SK-N-SH treated with all-trans-retinoic acid at 6 μM for 48 hours (cell line): ENCODE data around the gene EXOC4.

Experiments used
- ATAC-seq: fragments of 200-7000 bp; cut with Tn5 transposase; 3 replicates; pipeline ENCODE4 v1.9.1; 2020; ENCODE audit warnings: mild to moderate bottlenecking, moderate library complexity
- ARNTL ChIP-seq: fragments of 450-650 bp; formaldehyde crosslinking; IDR thresholded peaks from 2 replicates; pipeline ENCODE4 v1.5.0; 2020; ENCODE audit warnings: low read depth, mild to moderate bottlenecking, moderate library complexity, borderline replicate concordance
- BACH2 ChIP-seq: fragments of 250-450 bp; sonication (Bioruptor Pico); IDR thresholded peaks from 2 replicates; pipeline ENCODE4 v1.9.0; 2021; ENCODE audit warnings: mild to moderate bottlenecking, borderline replicate concordance
- CSDC2 ChIP-seq: fragments of 250-450 bp; sonication (Bioruptor Pico); IDR thresholded peaks from 2 replicates; pipeline ENCODE4 v1.5.0; 2020; ENCODE audit warnings: mild to moderate bottlenecking, moderate library complexity
- ESRRG ChIP-seq: fragments of 250-450 bp; sonication (Bioruptor Pico); IDR thresholded peaks from 2 replicates; pipeline ENCODE4 v1.6.1; 2021; ENCODE audit warnings: mild to moderate bottlenecking
- GLIS3 ChIP-seq: fragments of 250-450 bp; sonication (Bioruptor Pico); IDR thresholded peaks from 2 replicates; pipeline ENCODE4 v1.5.0; 2020; ENCODE audit warnings: mild to moderate bottlenecking, moderate library complexity
- OSR1 ChIP-seq: fragments of 250-450 bp; sonication (Bioruptor Pico); IDR thresholded peaks from 2 replicates; pipeline ENCODE4 v1.8.0; 2022; ENCODE audit warnings: moderate library complexity, mild to moderate bottlenecking, inconsistent platforms
- PPARA ChIP-seq: fragments of 250-450 bp; sonication (Bioruptor Pico); IDR thresholded peaks from 2 replicates; pipeline ENCODE4 v1.5.0; 2020; ENCODE audit warnings: mild to moderate bottlenecking, borderline replicate concordance
- RARB ChIP-seq: fragments of 250-450 bp; sonication (Bioruptor Pico); IDR thresholded peaks from 2 replicates; pipeline ENCODE4 v1.8.0; 2021; ENCODE audit warnings: mild to moderate bottlenecking, moderate library complexity
- SNAI2 ChIP-seq: fragments of 250-450 bp; sonication (Bioruptor Pico); IDR thresholded peaks from 2 replicates; pipeline ENCODE4 v1.5.0; 2020; ENCODE audit warnings: mild to moderate bottlenecking, moderate library complexity
- TCF4 ChIP-seq: fragments of 250-450 bp; sonication (Bioruptor Pico); IDR thresholded peaks from 2 replicates; pipeline ENCODE4 v1.8.0; 2021; ENCODE audit warnings: mild to moderate bottlenecking, moderate library complexity, borderline replicate concordance
- TOX ChIP-seq: fragments of 250-450 bp; sonication (Bioruptor Pico); IDR thresholded peaks from 2 replicates; pipeline ENCODE4 v1.8.0; 2021; ENCODE audit warnings: mild to moderate bottlenecking, moderate library complexity, borderline replicate concordance
- ZC3H10 ChIP-seq: fragments of 250-450 bp; sonication (Bioruptor Pico); IDR thresholded peaks from 2 replicates; pipeline ENCODE4 v1.5.1; 2021; ENCODE audit warnings: mild to moderate bottlenecking, moderate library complexity
- ZFP3 ChIP-seq: fragments of 250-450 bp; sonication (Bioruptor Pico); IDR thresholded peaks from 2 replicates; pipeline ENCODE4 v1.5.0; 2020; ENCODE audit warnings: mild to moderate bottlenecking, moderate library complexity
- ZFP30 ChIP-seq: fragments of 450-650 bp; formaldehyde crosslinking; IDR thresholded peaks from 2 replicates; pipeline ENCODE4 v1.5.0; 2022; ENCODE audit warnings: mild to moderate bottlenecking, moderate library complexity
- ZNF565 ChIP-seq: fragments of 450-650 bp; formaldehyde crosslinking; conservative IDR thresholded peaks from 2 replicates; pipeline ENCODE4 v1.5.0; 2020; ENCODE audit warnings: low read depth, mild to moderate bottlenecking, moderate library complexity
- ZNF70 ChIP-seq: fragments of 450-650 bp; formaldehyde crosslinking; IDR thresholded peaks from 2 replicates; pipeline ENCODE4 v1.5.0; 2020; ENCODE audit warnings: mild to moderate bottlenecking, moderate library complexity
- ZNF8 ChIP-seq: fragments of 450-650 bp; formaldehyde crosslinking; IDR thresholded peaks from 2 replicates; pipeline ENCODE4 v1.5.0; 2020; ENCODE audit warnings: mild to moderate bottlenecking, moderate library complexity
- TF ChIP-seq, protein P1 (sequence below): fragments of 250-450 bp; sonication (Bioruptor Pico); IDR thresholded peaks from 2 replicates; pipeline ENCODE4 v1.5.1; 2021; ENCODE audit warnings: mild to moderate bottlenecking, moderate library complexity
- TF ChIP-seq, protein P2 (sequence below): fragments of 250-450 bp; sonication (Bioruptor Pico); IDR thresholded peaks from 2 replicates; pipeline ENCODE4 v1.5.1; 2020; ENCODE audit warnings: low read depth, mild to moderate bottlenecking, moderate library complexity
- TF ChIP-seq, protein P3 (sequence below): fragments of 250-450 bp; sonication (Bioruptor Pico); IDR thresholded peaks from 2 replicates; pipeline ENCODE4 v1.8.0; 2020; ENCODE audit warnings: mild to moderate bottlenecking, moderate library complexity, borderline replicate concordance
- TF ChIP-seq, protein P4 (sequence below): fragments of 250-450 bp; sonication (Bioruptor Pico); IDR thresholded peaks from 2 replicates; pipeline ENCODE4 v1.8.0; 2021; ENCODE audit warnings: low read depth, mild to moderate bottlenecking, moderate library complexity, borderline replicate concordance

The EXOC4 gene

DNA sequence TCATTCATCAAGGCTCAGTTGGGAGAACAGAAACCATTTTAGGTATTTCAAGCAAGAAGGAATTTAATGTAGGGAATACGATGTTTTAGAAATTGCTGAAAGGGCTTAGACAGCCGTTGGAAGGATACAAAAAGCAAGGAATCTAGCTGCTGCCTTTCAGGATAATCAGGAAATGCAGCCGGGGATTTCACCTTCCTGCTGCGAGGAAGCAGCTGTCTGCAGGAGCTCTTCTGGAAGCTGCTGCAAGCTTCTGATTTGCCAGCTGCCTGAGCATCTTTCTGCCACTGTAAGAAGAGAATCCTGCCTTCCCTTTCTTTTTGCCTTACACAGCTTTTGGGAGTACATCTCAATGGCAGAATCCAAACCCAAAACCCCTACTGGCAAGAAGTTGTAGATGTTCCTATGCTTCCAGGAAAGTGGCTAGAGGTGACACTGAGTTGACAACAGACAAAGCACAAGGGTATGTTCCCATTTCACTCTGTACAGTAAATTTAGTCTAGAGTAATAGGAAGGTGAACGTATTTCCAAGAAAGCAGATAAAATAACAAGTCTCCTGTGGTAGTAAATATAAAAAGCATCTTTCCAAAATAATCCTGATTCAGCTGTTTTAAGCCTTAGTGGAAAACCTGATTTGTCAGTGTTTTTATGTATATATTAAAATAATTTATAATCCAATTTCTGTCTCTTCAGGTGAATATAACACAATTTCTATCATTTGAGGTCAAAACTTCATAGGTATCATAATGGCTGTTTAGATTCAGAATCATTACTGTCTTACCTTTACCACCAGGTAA lies 725.8 kb downstream of the EXOC4 start:
- TF ChIP-seq GLIS3 (CRISPR knock-in tag) (no peak), ESRRG (no peak), CSDC2 (CRISPR knock-in tag) (no peak), SNAI2 (CRISPR knock-in tag) (no peak)
- TF ChIP-seq, protein P1, sequence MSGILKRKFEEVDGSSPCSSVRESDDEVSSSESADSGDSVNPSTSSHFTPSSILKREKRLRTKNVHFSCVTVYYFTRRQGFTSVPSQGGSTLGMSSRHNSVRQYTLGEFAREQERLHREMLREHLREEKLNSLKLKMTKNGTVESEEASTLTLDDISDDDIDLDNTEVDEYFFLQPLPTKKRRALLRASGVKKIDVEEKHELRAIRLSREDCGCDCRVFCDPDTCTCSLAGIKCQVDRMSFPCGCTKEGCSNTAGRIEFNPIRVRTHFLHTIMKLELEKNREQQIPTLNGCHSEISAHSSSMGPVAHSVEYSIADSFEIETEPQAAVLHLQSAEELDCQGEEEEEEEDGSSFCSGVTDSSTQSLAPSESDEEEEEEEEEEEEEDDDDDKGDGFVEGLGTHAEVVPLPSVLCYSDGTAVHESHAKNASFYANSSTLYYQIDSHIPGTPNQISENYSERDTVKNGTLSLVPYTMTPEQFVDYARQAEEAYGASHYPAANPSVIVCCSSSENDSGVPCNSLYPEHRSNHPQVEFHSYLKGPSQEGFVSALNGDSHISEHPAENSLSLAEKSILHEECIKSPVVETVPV = no peak
- TF ChIP-seq, all 23 proteins: peak for 0
- no peak for ATAC-seq

DNA sequence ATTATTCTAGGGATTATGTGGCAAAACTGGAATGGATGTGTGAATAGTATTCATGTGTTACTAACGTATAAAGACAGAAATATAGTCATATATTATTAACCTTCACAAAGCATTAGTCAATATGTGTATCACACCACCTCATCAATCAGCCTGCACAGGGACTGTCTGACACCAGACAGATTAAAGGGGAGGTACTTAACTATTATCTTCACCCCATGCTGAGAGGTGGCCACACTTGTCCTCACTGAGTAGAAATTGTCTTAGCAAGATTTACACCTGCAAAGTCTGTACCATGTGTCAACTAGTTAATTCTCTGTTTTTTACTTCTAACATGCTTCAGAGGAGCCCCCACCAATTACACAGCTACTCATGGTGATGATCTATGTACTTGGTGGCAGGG lies 727.9 kb downstream of the EXOC4 start:
- TF ChIP-seq ZNF8 (no peak), PPARA (CRISPR knock-in tag) (no peak), SNAI2 (CRISPR knock-in tag) (no peak), RARB (CRISPR knock-in tag) (no peak), ARNTL (CRISPR knock-in tag) (no peak), OSR1 (no peak), ESRRG (no peak), BACH2 (CRISPR knock-in tag) (no peak), ZC3H10 (CRISPR knock-in tag) (no peak), CSDC2 (CRISPR knock-in tag) (no peak), TCF4 (CRISPR knock-in tag) (no peak)
- TF ChIP-seq, protein P1 = no peak
- TF ChIP-seq, protein P2, sequence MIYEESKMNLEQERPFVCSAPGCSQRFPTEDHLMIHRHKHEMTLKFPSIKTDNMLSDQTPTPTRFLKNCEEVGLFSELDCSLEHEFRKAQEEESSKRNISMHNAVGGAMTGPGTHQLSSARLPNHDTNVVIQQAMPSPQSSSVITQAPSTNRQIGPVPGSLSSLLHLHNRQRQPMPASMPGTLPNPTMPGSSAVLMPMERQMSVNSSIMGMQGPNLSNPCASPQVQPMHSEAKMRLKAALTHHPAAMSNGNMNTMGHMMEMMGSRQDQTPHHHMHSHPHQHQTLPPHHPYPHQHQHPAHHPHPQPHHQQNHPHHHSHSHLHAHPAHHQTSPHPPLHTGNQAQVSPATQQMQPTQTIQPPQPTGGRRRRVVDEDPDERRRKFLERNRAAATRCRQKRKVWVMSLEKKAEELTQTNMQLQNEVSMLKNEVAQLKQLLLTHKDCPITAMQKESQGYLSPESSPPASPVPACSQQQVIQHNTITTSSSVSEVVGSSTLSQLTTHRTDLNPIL = no peak
- no peak for ATAC-seq

DNA sequence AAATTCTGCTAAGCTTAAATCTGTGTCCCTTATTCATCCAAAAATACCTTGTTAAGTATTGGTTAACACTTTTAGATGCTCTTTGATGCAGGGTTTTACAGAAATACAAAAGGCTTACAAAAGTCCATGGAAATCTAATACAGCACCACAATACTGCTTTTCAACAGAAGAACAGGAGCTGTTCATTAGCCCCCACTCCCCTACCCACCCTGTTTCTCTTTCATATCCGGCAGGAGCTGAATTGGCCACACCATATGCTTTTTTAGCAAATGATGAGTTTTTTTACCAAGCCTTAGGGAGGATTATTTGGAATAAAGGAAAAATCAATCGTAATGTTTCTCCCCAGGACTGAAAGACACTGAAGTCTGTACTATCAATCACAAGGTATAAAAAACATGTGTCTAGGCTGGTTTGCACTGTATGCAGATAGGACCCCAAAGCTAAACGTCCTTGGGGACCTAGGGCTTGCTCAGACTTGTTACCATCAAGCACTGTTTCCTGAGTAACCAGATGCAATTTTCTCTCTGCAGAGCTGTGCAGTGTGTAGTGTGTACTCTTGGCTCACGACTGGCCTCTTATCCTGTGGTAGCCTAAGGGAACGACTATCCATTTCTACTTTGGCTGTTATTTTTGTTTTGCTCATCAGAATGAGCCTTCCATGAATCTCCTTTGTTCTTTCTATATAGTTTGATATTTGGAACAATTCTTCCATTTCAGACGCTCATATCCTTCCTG lies 731.0 kb downstream of the EXOC4 start:
- ATAC-seq = peak; percentile 78
- TF ChIP-seq, protein P2 = no peak
- no peak for TF ChIP-seq ZFP30 (CRISPR knock-in tag)
- no peak for TF ChIP-seq ARNTL (CRISPR knock-in tag)
- no peak for TF ChIP-seq ESRRG
- TF ChIP-seq PPARA (CRISPR knock-in tag) = no peak
- TF ChIP-seq TCF4 (CRISPR knock-in tag) = peak; percentile 33; the same call in 1 of the 2 replicates
- TF ChIP-seq, all 23 proteins: peak for 1

DNA sequence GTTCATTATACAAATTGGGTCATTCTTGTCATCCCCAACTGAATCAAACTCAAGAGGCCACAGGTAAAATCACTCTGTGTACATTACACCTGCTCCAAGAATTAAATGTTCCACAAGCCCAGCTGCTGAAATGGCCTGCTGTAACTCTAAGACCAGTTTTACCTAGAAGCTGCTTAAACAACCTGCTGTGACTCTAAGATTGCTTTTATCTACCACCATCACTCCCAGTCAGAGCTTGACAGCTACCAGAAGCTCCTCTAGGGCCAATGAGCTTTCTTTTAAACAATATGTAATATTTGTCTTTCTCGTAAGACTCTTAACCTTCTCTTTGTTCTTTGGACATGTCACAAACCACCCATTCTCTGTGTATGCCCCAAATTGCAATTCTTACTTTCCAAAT lies 732.4 kb downstream of the EXOC4 start:
- no peak for ATAC-seq
- TF ChIP-seq ARNTL (CRISPR knock-in tag) (no peak), ZFP30 (CRISPR knock-in tag) (no peak), ZNF70 (CRISPR knock-in tag) (no peak), ZNF8 (no peak)

DNA sequence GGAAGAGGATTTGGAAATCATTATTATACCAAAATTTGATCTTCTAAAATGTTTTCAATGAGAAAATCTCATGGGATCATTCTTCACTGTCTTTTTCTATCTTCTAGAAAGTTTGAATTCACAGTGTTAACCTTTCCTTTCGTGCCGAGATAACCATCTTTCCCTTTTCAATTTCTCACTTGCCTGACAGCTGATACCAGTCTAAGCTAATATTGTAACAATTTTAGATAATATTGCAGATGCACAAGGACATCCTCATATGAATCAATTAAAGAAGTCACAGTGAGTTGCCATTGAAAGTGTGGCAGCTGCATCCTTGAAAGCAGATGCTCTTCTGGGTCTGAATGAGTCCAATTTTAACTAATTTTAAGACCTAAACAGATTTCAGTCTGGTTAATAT lies 734.7 kb downstream of the EXOC4 start:
- TF ChIP-seq PPARA (CRISPR knock-in tag) = no peak
- TF ChIP-seq TOX (CRISPR knock-in tag) = no peak
- TF ChIP-seq ZNF70 (CRISPR knock-in tag) = no peak
- TF ChIP-seq ARNTL (CRISPR knock-in tag) = no peak
- TF ChIP-seq ZFP3 (CRISPR knock-in tag) = no peak
- TF ChIP-seq ZFP30 (CRISPR knock-in tag) = no peak
- TF ChIP-seq, protein P3, sequence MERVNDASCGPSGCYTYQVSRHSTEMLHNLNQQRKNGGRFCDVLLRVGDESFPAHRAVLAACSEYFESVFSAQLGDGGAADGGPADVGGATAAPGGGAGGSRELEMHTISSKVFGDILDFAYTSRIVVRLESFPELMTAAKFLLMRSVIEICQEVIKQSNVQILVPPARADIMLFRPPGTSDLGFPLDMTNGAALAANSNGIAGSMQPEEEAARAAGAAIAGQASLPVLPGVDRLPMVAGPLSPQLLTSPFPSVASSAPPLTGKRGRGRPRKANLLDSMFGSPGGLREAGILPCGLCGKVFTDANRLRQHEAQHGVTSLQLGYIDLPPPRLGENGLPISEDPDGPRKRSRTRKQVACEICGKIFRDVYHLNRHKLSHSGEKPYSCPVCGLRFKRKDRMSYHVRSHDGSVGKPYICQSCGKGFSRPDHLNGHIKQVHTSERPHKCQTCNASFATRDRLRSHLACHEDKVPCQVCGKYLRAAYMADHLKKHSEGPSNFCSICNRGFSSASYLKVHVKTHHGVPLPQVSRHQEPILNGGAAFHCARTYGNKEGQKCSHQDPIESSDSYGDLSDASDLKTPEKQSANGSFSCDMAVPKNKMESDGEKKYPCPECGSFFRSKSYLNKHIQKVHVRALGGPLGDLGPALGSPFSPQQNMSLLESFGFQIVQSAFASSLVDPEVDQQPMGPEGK (CRISPR knock-in tag) = no peak
- TF ChIP-seq BACH2 (CRISPR knock-in tag) = no peak
- TF ChIP-seq, protein P4, sequence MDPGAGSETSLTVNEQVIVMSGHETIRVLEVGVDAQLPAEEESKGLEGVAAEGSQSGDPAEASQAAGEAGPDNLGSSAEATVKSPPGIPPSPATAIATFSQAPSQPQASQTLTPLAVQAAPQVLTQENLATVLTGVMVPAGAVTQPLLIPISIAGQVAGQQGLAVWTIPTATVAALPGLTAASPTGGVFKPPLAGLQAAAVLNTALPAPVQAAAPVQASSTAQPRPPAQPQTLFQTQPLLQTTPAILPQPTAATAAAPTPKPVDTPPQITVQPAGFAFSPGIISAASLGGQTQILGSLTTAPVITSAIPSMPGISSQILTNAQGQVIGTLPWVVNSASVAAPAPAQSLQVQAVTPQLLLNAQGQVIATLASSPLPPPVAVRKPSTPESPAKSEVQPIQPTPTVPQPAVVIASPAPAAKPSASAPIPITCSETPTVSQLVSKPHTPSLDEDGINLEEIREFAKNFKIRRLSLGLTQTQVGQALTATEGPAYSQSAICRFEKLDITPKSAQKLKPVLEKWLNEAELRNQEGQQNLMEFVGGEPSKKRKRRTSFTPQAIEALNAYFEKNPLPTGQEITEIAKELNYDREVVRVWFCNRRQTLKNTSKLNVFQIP = no peak
- TF ChIP-seq SNAI2 (CRISPR knock-in tag) = no peak
- no peak for TF ChIP-seq ZNF565
- TF ChIP-seq ZNF8 = no peak
- ATAC-seq = no peak
